Measurements from ENCODE around the gene LHPP.
"Not testable (repeated sequence)": the region's sequence is repeated elsewhere in the genome, so short reads cannot be mapped to it uniquely, and the experiment has no call there.

Gene LHPP

DNA sequence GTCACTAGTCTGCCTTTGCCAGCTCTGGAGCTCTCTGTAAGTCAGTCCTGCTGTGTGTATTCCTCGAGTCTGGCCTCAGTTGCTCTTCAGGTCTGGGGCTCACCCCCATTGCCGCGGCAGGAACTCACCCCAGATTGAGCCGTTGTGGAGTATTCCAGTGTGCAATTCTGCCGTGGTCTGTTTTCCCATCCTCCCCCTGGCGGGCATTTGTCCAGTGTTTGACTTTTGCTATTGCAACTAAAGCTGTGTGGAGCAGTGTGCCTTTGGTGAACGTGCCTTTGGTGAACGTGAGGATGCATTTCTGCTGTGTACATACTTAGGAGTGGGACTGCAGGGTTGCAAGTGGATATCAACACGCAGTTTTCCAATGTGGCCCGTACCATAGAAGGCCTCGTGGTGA, 148.1 kb downstream of the LHPP start:
- no peak for DNase-seq (ENCODE audit: low spot score)
- H3K4me1 ChIP-seq (ENCODE audit: insufficient read depth, poor library complexity, severe bottlenecking) = no peaks in the 10 kb centered on the region
- no peak for ATAC-seq (ENCODE audit: low read depth)

DNA sequence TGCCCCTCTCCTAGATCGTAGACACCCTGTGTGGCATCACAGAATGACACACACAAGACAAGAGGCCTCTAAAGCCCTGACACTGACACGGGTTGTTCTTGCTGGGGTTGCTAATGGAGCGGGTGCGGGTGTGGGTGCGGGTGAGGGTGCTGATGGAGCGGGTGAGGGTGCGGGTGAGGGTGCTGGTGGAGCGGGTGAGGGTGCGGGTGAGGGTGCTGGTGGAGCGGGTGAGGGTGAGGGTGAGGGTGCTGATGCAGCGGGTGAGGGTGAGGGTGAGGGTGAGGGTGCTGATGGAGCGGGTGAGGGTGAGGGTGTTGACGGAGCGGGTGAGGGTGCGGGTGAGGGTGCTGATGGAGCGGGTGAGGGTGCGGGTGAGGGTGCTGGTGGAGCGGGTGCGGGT, 148.6 kb downstream of the LHPP start:
- H3K27me3 ChIP-seq (ENCODE audit: insufficient read depth, poor library complexity, severe bottlenecking); H3K4me3 ChIP-seq (ENCODE audit: severe bottlenecking); H3K36me3 ChIP-seq (ENCODE audit: low read depth); H3K4me1 ChIP-seq (ENCODE audit: insufficient read depth, poor library complexity, severe bottlenecking); H3K27ac ChIP-seq (ENCODE audit: poor library complexity, severe bottlenecking); ATAC-seq (ENCODE audit: low read depth); DNase-seq (ENCODE audit: low spot score); H3K9me3 ChIP-seq (ENCODE audit: severe bottlenecking): not testable (repeated sequence)

More for the DNA sequence above, 148.1 kb downstream of the LHPP start:
- TF ChIP-seq, protein P1, sequence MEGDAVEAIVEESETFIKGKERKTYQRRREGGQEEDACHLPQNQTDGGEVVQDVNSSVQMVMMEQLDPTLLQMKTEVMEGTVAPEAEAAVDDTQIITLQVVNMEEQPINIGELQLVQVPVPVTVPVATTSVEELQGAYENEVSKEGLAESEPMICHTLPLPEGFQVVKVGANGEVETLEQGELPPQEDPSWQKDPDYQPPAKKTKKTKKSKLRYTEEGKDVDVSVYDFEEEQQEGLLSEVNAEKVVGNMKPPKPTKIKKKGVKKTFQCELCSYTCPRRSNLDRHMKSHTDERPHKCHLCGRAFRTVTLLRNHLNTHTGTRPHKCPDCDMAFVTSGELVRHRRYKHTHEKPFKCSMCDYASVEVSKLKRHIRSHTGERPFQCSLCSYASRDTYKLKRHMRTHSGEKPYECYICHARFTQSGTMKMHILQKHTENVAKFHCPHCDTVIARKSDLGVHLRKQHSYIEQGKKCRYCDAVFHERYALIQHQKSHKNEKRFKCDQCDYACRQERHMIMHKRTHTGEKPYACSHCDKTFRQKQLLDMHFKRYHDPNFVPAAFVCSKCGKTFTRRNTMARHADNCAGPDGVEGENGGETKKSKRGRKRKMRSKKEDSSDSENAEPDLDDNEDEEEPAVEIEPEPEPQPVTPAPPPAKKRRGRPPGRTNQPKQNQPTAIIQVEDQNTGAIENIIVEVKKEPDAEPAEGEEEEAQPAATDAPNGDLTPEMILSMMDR (IDR thresholded peaks at IDR 0.05; ENCODE audit: poor library complexity, severe bottlenecking) = no peak
- no peaks in the 10 kb centered on the region for H3K27me3 ChIP-seq (ENCODE audit: insufficient read depth, poor library complexity, severe bottlenecking)
- H3K27ac ChIP-seq (ENCODE audit: poor library complexity, severe bottlenecking) = no peak overlapping the region
- H3K4me3 ChIP-seq (ENCODE audit: severe bottlenecking) = no peak overlapping the region
- H3K36me3 ChIP-seq (ENCODE audit: low read depth) = no peaks in the 10 kb centered on the region
- no peaks in the 10 kb centered on the region for H3K9me3 ChIP-seq (ENCODE audit: severe bottlenecking)

DNA sequence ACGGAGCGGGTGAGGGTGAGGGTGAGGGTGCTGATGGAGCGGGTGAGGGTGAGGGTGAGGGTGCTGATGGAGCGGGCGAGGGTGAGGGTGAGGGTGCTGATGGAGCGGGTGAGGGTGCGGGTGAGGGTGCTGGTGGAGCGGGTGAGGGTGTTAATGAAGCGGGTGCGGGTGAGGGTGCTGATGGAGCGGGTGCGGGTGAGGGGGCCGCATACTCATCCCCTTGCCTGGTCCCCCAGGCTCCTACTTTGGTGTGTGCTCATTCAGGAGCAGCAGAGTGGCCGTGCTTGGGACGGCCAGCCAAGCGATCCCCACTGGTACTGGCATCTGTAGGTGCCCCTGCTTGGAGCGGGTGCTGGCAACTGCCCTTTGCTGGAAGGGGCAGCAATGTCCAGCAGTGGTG, 149.2 kb downstream of the LHPP start:
- not testable (repeated sequence) for H3K27ac ChIP-seq (ENCODE audit: poor library complexity, severe bottlenecking); H3K27me3 ChIP-seq (ENCODE audit: insufficient read depth, poor library complexity, severe bottlenecking); H3K36me3 ChIP-seq (ENCODE audit: low read depth); H3K4me3 ChIP-seq (ENCODE audit: severe bottlenecking); H3K4me1 ChIP-seq (ENCODE audit: insufficient read depth, poor library complexity, severe bottlenecking); H3K9me3 ChIP-seq (ENCODE audit: severe bottlenecking); DNase-seq (ENCODE audit: low spot score); ATAC-seq (ENCODE audit: low read depth)

DNA sequence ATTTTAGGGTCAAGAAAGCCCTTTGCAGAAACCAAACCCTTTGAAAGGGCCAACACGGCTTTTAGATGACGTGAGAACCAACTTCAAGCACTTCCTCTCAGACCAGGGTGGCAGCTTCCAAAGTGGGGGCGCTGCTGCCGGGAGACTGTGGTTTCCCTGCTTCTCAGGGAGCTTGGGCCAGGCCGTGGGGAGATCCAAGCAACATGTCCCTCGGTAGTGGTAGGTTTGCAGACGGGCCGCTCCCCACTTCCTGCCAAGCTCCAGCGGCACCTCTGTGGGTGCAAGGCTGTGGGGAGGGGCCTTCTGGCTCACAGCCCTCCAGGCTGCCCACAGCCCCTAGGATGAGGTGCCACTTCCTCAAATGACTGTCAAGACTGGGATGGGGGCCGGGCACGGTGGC, 150.1 kb downstream of the LHPP start:
- DNase-seq (ENCODE audit: low spot score) = no peak
- no peak overlapping the region for H3K27ac ChIP-seq (ENCODE audit: poor library complexity, severe bottlenecking)

DNA sequence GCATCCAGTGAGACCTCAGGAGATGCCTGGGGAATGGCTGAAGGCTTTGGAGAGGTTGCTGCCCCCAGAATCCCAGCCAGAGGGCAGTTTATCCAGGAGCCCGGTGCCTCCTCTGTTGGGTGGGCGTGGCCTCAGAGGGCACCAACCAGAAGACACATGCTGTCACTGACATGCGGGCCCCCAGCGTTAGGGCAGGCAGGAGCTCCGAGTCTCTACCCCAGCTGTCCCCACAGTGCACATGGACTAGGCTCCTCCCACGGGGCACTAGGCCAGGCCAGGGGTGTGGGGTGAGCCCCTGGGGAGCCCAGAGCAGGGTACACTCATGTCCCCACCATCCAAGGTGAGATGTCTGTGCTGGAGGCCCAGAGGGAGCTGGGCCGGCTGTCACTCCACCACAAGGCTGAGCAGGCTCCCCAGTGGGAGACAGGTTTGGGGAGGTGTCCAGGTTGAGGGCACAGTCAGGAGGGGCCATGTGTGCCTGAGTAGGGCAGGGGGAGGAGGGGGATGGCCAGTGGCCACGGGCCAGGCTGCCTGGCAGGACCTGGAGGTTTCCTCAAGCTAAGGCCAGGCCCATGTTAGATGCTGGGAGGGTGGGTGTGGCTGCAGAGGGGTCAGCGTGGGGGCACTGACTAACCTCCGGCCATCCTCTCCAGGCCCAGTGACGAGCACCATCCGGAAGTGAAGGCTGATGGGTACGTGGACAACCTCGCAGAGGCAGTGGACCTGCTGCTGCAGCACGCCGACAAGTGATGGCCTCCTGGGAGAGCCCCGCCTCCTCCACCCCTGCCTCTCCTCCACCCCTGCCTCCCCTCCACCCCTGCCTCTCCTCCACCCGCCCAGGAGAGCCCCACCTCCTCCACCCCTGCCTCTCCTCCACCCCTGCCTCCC, 151.2 kb downstream of the LHPP start:
- ATAC-seq (ENCODE audit: low read depth) = peak; percentile 15; the same call in 1 of the 3 replicates
- no peak overlapping the region for H3K27ac ChIP-seq (ENCODE audit: poor library complexity, severe bottlenecking)
- H3K4me3 ChIP-seq (ENCODE audit: severe bottlenecking) = no peak overlapping the region
- no peaks in the 10 kb centered on the region for H3K27me3 ChIP-seq (ENCODE audit: insufficient read depth, poor library complexity, severe bottlenecking)
- no peaks in the 10 kb centered on the region for H3K4me1 ChIP-seq (ENCODE audit: insufficient read depth, poor library complexity, severe bottlenecking)
- TF ChIP-seq, protein P1 (IDR thresholded peaks at IDR 0.05; ENCODE audit: poor library complexity, severe bottlenecking) = no peak
- no peaks in the 10 kb centered on the region for H3K9me3 ChIP-seq (ENCODE audit: severe bottlenecking)
- H3K36me3 ChIP-seq (ENCODE audit: low read depth) = no peaks in the 10 kb centered on the region
- DNase-seq (ENCODE audit: low spot score) = no peak

More for the DNA sequence above, 150.1 kb downstream of the LHPP start:
- TF ChIP-seq, protein P1 (IDR thresholded peaks at IDR 0.05; ENCODE audit: poor library complexity, severe bottlenecking) = no peak
- Histone ChIP-seq H3K4me1 (ENCODE audit: insufficient read depth, poor library complexity, severe bottlenecking) (no peaks in the 10 kb centered on the region), H3K27me3 (ENCODE audit: insufficient read depth, poor library complexity, severe bottlenecking) (no peaks in the 10 kb centered on the region), H3K36me3 (ENCODE audit: low read depth) (no peaks in the 10 kb centered on the region), H3K4me3 (ENCODE audit: severe bottlenecking) (no peak overlapping the region), H3K9me3 (ENCODE audit: severe bottlenecking) (no peaks in the 10 kb centered on the region)
- ATAC-seq (ENCODE audit: low read depth) = no peak
